T-cell (primary cell): ENCODE results near the gene RAP2C. TPM values are rescaled to one million over a fixed set of nuclear protein-coding genes. Genes with fewer than 3 reads are reported as not detected.

ENCODE experiments used
- ATAC-seq, 4 experiments: fragments of 200-7000 bp in 3 of 4; fragments of 150-1000 bp in 1 of 4; cut with Tn5 transposase; replicated peaks in 1 of 4; 1 replicate in 3 of 4; 2 replicates in 1 of 4; pipeline ENCODE4 v1.10.0; 2021; ENCODE audit warnings: moderate library complexity in 3 of 4, mild to moderate bottlenecking in 2 of 4, moderate number of reproducible peaks in 1 of 4
- CTCF ChIA-PET, 2 donors: fragments of 300-600 bp; sonication (Branson Sonifier 250); formaldehyde crosslinking; loops; one replicate each; lab custom pipeline; 2022; ENCODE audit warnings: antibody characterized with exemption in 2 of 2; lab: Charles Lee
- POLR2A ChIA-PET, 2 donors: fragments of 300-600 bp; sonication (Branson Sonifier 250); formaldehyde crosslinking; loops; one replicate each; lab custom pipeline; 2022; ENCODE audit warnings: antibody characterized with exemption in 2 of 2; lab: Charles Lee
- DNase-seq, 35 experiments: peaks; one replicate each; pipeline versions ENCODE4 v3.0.0 to v3.0.0-alpha.2; 2013 to 2023
- H3K27ac ChIP-seq: one replicate; pipeline ENCODE4 v1.5.1; 2013; ENCODE audit warnings: low read length
- H3K27me3 ChIP-seq, 2 experiments: replicated peaks in 1 of 2; 1 replicate in 1 of 2; 2 replicates in 1 of 2; pipeline versions ENCODE4 v1.6.1 to v1.7.0; 2013; ENCODE audit warnings: low read length in 1 of 2, mixed read lengths in 1 of 2; ENCODE audit not compliant: control insufficient read depth in 2 of 2, insufficient read depth in 2 of 2; ENCODE audit errors: extremely low read depth in 1 of 2
- H3K36me3 ChIP-seq, 2 donors: 1 replicate in 1 of 2; 2 replicates in 1 of 2; pipeline versions ENCODE4 v1.6.1 to v1.7.0; 2013; ENCODE audit warnings: low read length in 1 of 2; ENCODE audit not compliant: control insufficient read depth in 2 of 2, insufficient read depth in 1 of 2; ENCODE audit errors: extremely low read depth in 1 of 2
- H3K4me1 ChIP-seq, 2 experiments: 1 replicate in 1 of 2; 2 replicates in 1 of 2; pipeline versions ENCODE4 v1.6.1 to v1.7.0; 2013; ENCODE audit warnings: low read length in 2 of 2, mixed read lengths in 1 of 2; ENCODE audit not compliant: insufficient read depth in 2 of 2, control insufficient read depth in 1 of 2; ENCODE audit errors: extremely low read depth in 1 of 2
- H3K4me3 ChIP-seq, 2 donors: 1 replicate in 1 of 2; 2 replicates in 1 of 2; pipeline versions ENCODE4 v1.5.1 to v1.7.0; 2013; ENCODE audit warnings: mild to moderate bottlenecking in 2 of 2, low read length in 1 of 2, moderate library complexity in 1 of 2; ENCODE audit not compliant: control insufficient read depth in 1 of 2; ENCODE audit errors: extremely low read depth in 1 of 2
- H3K9me3 ChIP-seq: 2 replicates; pipeline ENCODE4 v1.7.0; 2013
- H3K27ac Mint-ChIP-seq, 2 donors: one replicate each; pipeline ENCODE4 v1.8.0; 2020 to 2021; ENCODE audit warnings: mild to moderate bottlenecking in 2 of 2, mixed read lengths in 2 of 2
- H3K27me3 Mint-ChIP-seq, 2 donors: one replicate each; pipeline ENCODE4 v1.8.0; 2021 to 2022; ENCODE audit warnings: mixed read lengths in 2 of 2
- H3K36me3 Mint-ChIP-seq: one replicate; pipeline ENCODE4 v1.8.0; 2021; ENCODE audit warnings: mixed read lengths
- H3K4me1 Mint-ChIP-seq, 3 donors: one replicate each; pipeline ENCODE4 v1.8.0; 2020 to 2022; ENCODE audit warnings: mixed read lengths in 3 of 3, mild to moderate bottlenecking in 1 of 3
- H3K4me3 Mint-ChIP-seq, 3 donors: one replicate each; pipeline ENCODE4 v1.8.0; 2020 to 2022; ENCODE audit warnings: mild to moderate bottlenecking in 3 of 3, mixed read lengths in 3 of 3, moderate library complexity in 3 of 3
- H3K9me3 Mint-ChIP-seq, 3 donors: one replicate each; pipeline ENCODE4 v1.8.0; 2020 to 2022; ENCODE audit warnings: mixed read lengths in 3 of 3
- WGBS: methylation state at CpG from one replicate; pipeline ENCODE4 v1.1.5; 2013; ENCODE audit warnings: missing lambda C conversion rate; ENCODE audit not compliant: insufficient coverage; 5-methylcytosine and 5-hydroxymethylcytosine counted together
- total RNA-seq, 35 experiments: library from RNA in 6 of 35; stranded (reverse) in 6 of 35; fragments of 120-200 nt in 1 of 35; gene quantifications; one replicate each; pipeline versions ENCODE4 v1.2.1 to v1.2.4 and lab custom pipeline; 2013 to 2026

The RAP2C gene
- total RNA-seq (10 to 100 TPM; 22.5 to 43.0 (median 26.8) TPM), total RNA-seq (lab: John Stamatoyannopoulos, UW) (40.2 to 147 (median 88.6) reads per million in 29 experiments)
- total RNA-seq (2013): 43.6 TPM

- Histone ChIP-seq H3K4me3 (peak within 1 kb of the TSS; percentile 71 to 80), H3K4me1 (peaks cover 13 to 20% of the 10 kb centered on the region in 2 experiments), H3K27ac (peak within 1 kb of the TSS; percentile 96), H3K9me3 (no peaks in the 10 kb centered on the region), H3K27me3 (no peaks in the 10 kb centered on the region), H3K36me3 (no peaks in the 10 kb centered on the region)
- H3K4me1 Mint-ChIP-seq: peaks cover 18 to 28% (median 27%) of the 10 kb centered on the region in 3 donors
- 0% methylated on average over 2 of the region's 6 CpGs for WGBS
- no peaks in the 10 kb centered on the region for H3K9me3 Mint-ChIP-seq
- DNase-seq (peak in 33 of 35 experiments; percentile 17 to 74 (median 36)), ATAC-seq (peak in 2 of 4 experiments; percentile 28 to 33)
- POLR2A ChIA-PET: interaction anchor here in 1 of 2 donors (1.6 kb wide), 1 partner anchor 11 kb away, joined by 6 read pairs; no protein-coding TSS in a partner anchor
- peak within 1 kb of the TSS; percentile 89 to 94 for H3K27ac Mint-ChIP-seq
- H3K36me3 Mint-ChIP-seq: peaks cover 6% of the 10 kb centered on the region
- H3K4me3 Mint-ChIP-seq: peak within 1 kb of the TSS; percentile 82 to 87 (median 83)
- CTCF ChIA-PET: interaction anchor here (0.7 to 2.9 kb wide), 13 partner anchors 11 to 412 kb away, joined by 3 to 30 read pairs (median 3); partner anchors contain the start of gene MBNL3 (in 1 of the 2)
- H3K27me3 Mint-ChIP-seq: peaks cover 0 to 17% of the 10 kb centered on the region in 2 donors
These were observed at the start of gene RAP2C for GRCh38 chrX:132219343-132219768. RAP2C (minus strand) TSS chrX:132219447; CDS start chrX:132217268, 2,179 bp downstream.

GRCh38 chrX:132267392-132267791 is 48.1 kb upstream of the RAP2C start:
- DNase-seq (no peak), ATAC-seq (no peak)
- Histone ChIP-seq H3K4me3 (no peak overlapping the region), H3K27ac (no peak overlapping the region), H3K4me1 (no peaks in the 10 kb centered on the region), H3K27me3 (no peaks in the 10 kb centered on the region), H3K36me3 (no peaks in the 10 kb centered on the region), H3K9me3 (no peaks in the 10 kb centered on the region)
- POLR2A ChIA-PET: no interaction called here
- Mint-ChIP-seq H3K27ac (no peak overlapping the region), H3K9me3 (no peaks in the 10 kb centered on the region), H3K4me1 (no peaks in the 10 kb centered on the region), H3K27me3 (peaks cover 0 to 22% of the 10 kb centered on the region in 2 donors), H3K36me3 (no peaks in the 10 kb centered on the region), H3K4me3 (no peak overlapping the region)
- no CpG with 5 or more reads among the region's 6 CpGs for WGBS
- CTCF ChIA-PET: no interaction called here

- H3K9me3 Mint-ChIP-seq: no peaks in the 10 kb centered on the region
- H3K27ac ChIP-seq: no peak overlapping the region
- H3K9me3 ChIP-seq: no peaks in the 10 kb centered on the region
- no peaks in the 10 kb centered on the region for H3K4me1 Mint-ChIP-seq
- H3K27me3 ChIP-seq: no peaks in the 10 kb centered on the region
- 0% methylated on average over 1 of the region's 1 CpG for WGBS
- no peak for DNase-seq
- no peaks in the 10 kb centered on the region for H3K36me3 ChIP-seq
- ChIA-PET CTCF (no interaction called here), POLR2A (no interaction called here)
- peaks cover 0 to 21% of the 10 kb centered on the region in 2 donors for H3K27me3 Mint-ChIP-seq
- no peak for ATAC-seq
- no peak overlapping the region for H3K4me3 Mint-ChIP-seq
- H3K27ac Mint-ChIP-seq: no peak overlapping the region
- no peak overlapping the region for H3K4me3 ChIP-seq
- no peaks in the 10 kb centered on the region for H3K4me1 ChIP-seq
- H3K36me3 Mint-ChIP-seq: no peaks in the 10 kb centered on the region
These were observed 47.5 kb upstream of the RAP2C start for GRCh38 chrX:132266583-132267355.

- ChIA-PET POLR2A (no interaction called here), CTCF (no interaction called here)
- H3K27me3 ChIP-seq: no peaks in the 10 kb centered on the region
- H3K4me3 ChIP-seq: no peak overlapping the region
- no peaks in the 10 kb centered on the region for H3K4me1 Mint-ChIP-seq
- H3K9me3 Mint-ChIP-seq: no peaks in the 10 kb centered on the region
- no peaks in the 10 kb centered on the region for H3K9me3 ChIP-seq
- peaks cover 0 to 17% of the 10 kb centered on the region in 2 donors for H3K27me3 Mint-ChIP-seq
- no CpG with 5 or more reads among the region's 3 CpGs for WGBS
- DNase-seq (no peak), ATAC-seq (no peak)
- no peaks in the 10 kb centered on the region for H3K36me3 ChIP-seq
- H3K27ac ChIP-seq: no peak overlapping the region
- no peak overlapping the region for H3K4me3 Mint-ChIP-seq
- peaks cover 7% of the 10 kb centered on the region for H3K36me3 Mint-ChIP-seq
- no peaks in the 10 kb centered on the region for H3K4me1 ChIP-seq
- no peak overlapping the region for H3K27ac Mint-ChIP-seq
These were observed 43.9 kb upstream of the RAP2C start for GRCh38 chrX:132263127-132263526.

GRCh38 chrX:132258509-132258908 is 39.3 kb upstream of the RAP2C start:
- no peak overlapping the region for H3K27ac ChIP-seq
- Mint-ChIP-seq H3K9me3 (no peaks in the 10 kb centered on the region), H3K4me3 (no peak overlapping the region), H3K36me3 (peaks cover 7% of the 10 kb centered on the region), H3K27me3 (peaks cover 0 to 17% of the 10 kb centered on the region in 2 donors), H3K27ac (no peak overlapping the region), H3K4me1 (no peaks in the 10 kb centered on the region)
- H3K4me3 ChIP-seq: no peak overlapping the region
- CTCF ChIA-PET: no interaction called here
- DNase-seq: no peak
- no peaks in the 10 kb centered on the region for H3K9me3 ChIP-seq
- no peak for ATAC-seq
- POLR2A ChIA-PET: no interaction called here
- H3K4me1 ChIP-seq: no peaks in the 10 kb centered on the region
- WGBS: no CpG with 5 or more reads among the region's 1 CpG
- H3K36me3 ChIP-seq: no peaks in the 10 kb centered on the region
- no peaks in the 10 kb centered on the region for H3K27me3 ChIP-seq

- H3K27me3 ChIP-seq: no peaks in the 10 kb centered on the region
- peaks cover 10% of the 10 kb centered on the region for H3K36me3 Mint-ChIP-seq
- no peaks in the 10 kb centered on the region for H3K9me3 ChIP-seq
- POLR2A ChIA-PET: no interaction called here
- H3K4me1 Mint-ChIP-seq: no peaks in the 10 kb centered on the region
- no CpG with 5 or more reads among the region's 2 CpGs for WGBS
- no peaks in the 10 kb centered on the region for H3K36me3 ChIP-seq
- H3K27ac Mint-ChIP-seq: no peak overlapping the region
- H3K4me3 ChIP-seq: no peak overlapping the region
- H3K4me1 ChIP-seq: no peaks in the 10 kb centered on the region
- DNase-seq (no peak), ATAC-seq (no peak)
- H3K9me3 Mint-ChIP-seq: no peaks in the 10 kb centered on the region
- CTCF ChIA-PET: interaction anchor here in 1 of 2 donors (0.9 kb wide), 1 partner anchor 588 kb away, joined by 3 read pairs; no protein-coding TSS in a partner anchor
- H3K27ac ChIP-seq: no peak overlapping the region
- peaks cover 0 to 22% of the 10 kb centered on the region in 2 donors for H3K27me3 Mint-ChIP-seq
- no peak overlapping the region for H3K4me3 Mint-ChIP-seq
These were observed 37.9 kb upstream of the RAP2C start for GRCh38 chrX:132257116-132257515.
